HFFc6 (cell line): ENCODE measurements around the gene DLK1. TPM values are rescaled to one million over a fixed set of nuclear protein-coding genes. Genes with fewer than 3 reads are reported as not detected.

Experiments used
- DNase-seq: peaks from one replicate; pipeline ENCODE4 v3.0.0-alpha.2; 2018
- H3K27ac Mint-ChIP-seq: 2 replicates; pipeline ENCODE4 v1.8.0; 2020; ENCODE audit warnings: mild to moderate bottlenecking, mixed read lengths
- H3K27me3 Mint-ChIP-seq: 2 replicates; pipeline ENCODE4 v1.8.0; 2021; ENCODE audit warnings: mild to moderate bottlenecking, moderate library complexity, mixed read lengths; ENCODE audit not compliant: insufficient read depth
- H3K36me3 Mint-ChIP-seq: 2 replicates; pipeline ENCODE4 v1.8.0; 2021; ENCODE audit warnings: low read depth, mixed read lengths
- H3K4me1 Mint-ChIP-seq: 2 replicates; pipeline ENCODE4 v1.8.0; 2020; ENCODE audit warnings: low read depth, mixed read lengths
- H3K4me3 Mint-ChIP-seq: 2 replicates; pipeline ENCODE4 v1.8.0; 2020; ENCODE audit warnings: mild to moderate bottlenecking, moderate library complexity, mixed read lengths
- H3K9me3 Mint-ChIP-seq: 2 replicates; pipeline ENCODE4 v1.8.0; 2020; ENCODE audit warnings: mild to moderate bottlenecking, mixed read lengths
- CTCF ChIP-seq: fragments of 200-600 bp; sonication (generic); IDR thresholded peaks from 2 replicates; pipeline ENCODE4 v1.5.0; 2021; ENCODE audit warnings: antibody characterized with exemption, mild to moderate bottlenecking
- total RNA-seq, 6 experiments: library from RNA; stranded (reverse); fragmentation: NEBNext Ultra II Directional; extraction: Animal tissue kit (Norgen Biotek cat#: 25700); gene quantifications; 2 replicates in 1 of 6; 3 replicates in 5 of 6; pipeline ENCODE4 v1.2.3, GENCODE V29; 2021

The DLK1 gene
- total RNA-seq, 6 experiments from 2014 or later: not detected

DNA sequence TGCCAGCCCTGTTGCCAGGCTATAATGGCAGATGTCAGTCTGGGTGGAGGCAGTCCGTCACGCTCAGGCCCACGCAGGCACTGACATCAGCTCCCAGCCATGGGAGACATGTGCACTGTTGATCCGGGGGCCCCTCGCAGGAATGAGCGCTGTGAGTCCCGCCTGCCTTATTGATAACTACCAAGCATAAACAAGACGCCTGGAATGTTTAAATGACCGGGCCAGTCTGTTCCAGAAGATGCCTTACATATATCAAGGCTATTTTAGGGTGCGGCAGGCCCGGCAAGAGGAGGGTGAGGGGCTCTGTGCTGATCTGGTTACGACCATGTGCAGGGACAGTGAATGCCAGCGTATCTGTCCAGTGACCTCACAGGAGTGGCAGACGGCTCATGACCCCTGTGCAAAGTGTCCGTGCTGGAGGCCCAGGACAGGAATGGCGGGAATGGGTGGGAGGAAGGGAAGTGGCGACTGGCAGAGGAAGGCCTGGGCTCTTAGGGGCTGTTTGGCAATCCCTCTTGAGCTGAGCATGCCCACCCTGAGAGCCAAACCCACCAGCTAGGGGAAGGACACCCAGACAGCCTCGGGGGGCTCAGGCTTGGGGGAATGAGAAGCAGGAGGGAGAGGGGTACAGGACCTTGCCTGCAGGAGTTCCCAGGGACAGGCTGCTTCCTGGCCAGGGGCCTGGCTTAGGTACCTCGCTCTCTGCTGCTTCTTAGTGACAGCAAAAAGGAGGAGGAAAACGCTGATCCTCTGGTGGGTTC is 49.3 kb downstream of the DLK1 start:
- DNase-seq: no peak
- Mint-ChIP-seq H3K9me3 (peaks cover 7% of the 10 kb centered on the region), H3K4me3 (no peak overlapping the region), H3K36me3 (no peaks in the 10 kb centered on the region; the same call in 1 of the 2 replicates), H3K27me3 (peaks cover 54% of the 10 kb centered on the region), H3K27ac (no peak overlapping the region), H3K4me1 (no peaks in the 10 kb centered on the region; the same call in 1 of the 2 replicates)
- TF ChIP-seq CTCF: no peak

DNA sequence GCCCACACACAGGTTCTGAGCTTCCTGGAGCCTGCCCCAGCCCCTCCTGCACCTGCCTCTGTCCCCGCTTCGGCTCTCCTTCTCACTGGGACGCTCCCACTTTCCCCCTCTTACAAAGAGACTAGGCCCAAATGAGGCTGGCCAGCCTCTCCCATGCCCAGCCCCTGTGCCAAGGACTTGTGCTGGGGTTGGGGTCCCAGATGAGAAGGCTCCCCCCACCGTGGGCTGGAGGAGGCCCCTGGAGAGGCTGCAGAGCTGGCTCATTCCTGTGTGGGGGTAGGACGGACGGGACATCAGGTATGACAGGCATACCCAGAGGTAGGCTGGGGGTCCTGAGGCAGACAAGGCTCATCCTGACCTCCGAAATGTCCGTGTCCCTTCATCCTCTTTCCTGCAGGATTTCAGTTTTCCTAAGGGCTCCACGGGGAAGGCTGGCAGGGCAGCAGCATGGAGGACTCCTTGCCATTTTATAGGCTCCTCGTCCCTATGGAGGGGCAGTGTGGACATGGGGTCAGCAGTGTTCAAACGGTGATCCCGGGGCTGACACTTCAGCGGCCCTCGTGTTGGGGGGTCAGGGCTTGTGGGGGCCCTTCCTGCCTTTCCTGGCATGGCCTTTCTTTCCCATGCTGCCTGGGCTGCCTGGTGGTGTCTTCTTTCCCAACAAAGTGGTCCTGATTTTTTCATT is 50.1 kb downstream of the DLK1 start:
- no peak overlapping the region for H3K4me3 Mint-ChIP-seq
- H3K9me3 Mint-ChIP-seq: no peaks in the 10 kb centered on the region
- H3K27ac Mint-ChIP-seq: no peak overlapping the region
- no peak for DNase-seq
- H3K4me1 Mint-ChIP-seq: no peaks in the 10 kb centered on the region; the same call in 1 of the 2 replicates
- no peaks in the 10 kb centered on the region for H3K36me3 Mint-ChIP-seq
- H3K27me3 Mint-ChIP-seq: peaks cover 48% of the 10 kb centered on the region
- TF ChIP-seq CTCF: no peak

DNA sequence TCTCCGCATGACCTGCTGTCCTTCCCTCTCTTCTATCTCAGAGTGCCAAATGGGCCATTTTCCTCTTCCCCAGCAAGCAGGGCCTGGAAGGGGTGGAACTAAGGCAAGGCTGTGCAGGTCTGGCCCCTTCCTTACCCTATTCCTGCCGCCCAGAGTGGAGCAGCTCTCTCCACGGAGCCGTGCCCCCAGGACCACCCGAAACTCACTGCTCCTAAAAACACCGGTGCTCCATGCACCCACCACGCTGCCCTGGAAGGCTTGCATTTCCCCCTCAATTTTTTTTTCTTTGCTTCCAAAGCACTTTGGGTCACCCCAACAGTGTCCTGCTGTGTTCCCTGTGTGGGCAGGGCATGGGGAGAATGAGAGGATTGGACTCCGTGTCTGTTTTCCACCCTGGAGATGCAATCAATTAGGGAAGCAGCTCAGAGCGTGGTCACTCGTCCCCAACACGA is 50.7 kb downstream of the DLK1 start:
- no peak for TF ChIP-seq CTCF
- no peaks in the 10 kb centered on the region for H3K9me3 Mint-ChIP-seq
- H3K4me1 Mint-ChIP-seq: no peaks in the 10 kb centered on the region; the same call in 1 of the 2 replicates
- peaks cover 50% of the 10 kb centered on the region for H3K27me3 Mint-ChIP-seq
- H3K4me3 Mint-ChIP-seq: no peak overlapping the region
- DNase-seq: no peak
- no peaks in the 10 kb centered on the region for H3K36me3 Mint-ChIP-seq
- no peak overlapping the region for H3K27ac Mint-ChIP-seq

DNA sequence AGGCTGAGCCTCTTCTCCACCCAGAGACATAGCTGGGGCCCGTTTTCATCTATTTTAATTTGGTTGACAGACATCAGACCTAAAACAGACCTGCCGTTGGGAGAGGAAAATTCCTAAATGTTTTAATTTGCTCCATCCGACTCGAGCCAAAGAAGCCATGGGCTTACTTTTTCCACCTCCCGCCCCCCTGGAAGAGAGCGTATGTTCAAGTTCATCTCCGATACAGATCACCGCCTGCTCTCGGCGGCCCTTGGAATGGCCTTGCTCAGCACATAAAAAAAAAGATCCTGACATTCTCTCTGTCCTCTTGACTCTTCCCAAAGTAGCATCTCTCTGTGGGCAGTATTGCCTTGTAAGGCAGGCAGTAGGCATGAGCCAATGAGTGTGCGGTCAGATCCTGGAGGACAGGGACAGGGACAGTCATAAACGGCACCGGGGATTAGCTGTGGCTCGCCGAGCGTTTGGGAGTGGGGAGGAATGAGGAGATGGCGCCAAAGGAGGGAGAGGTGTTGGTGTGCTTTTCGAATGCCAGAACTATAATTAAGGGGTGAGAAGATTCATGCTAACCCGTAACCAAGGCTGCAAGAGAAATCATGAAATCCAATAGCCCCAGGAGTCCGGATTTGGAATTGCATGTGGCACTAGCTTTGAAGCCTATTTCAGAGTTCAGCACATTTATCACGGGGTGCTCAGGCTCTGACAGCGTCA is 51.3 kb downstream of the DLK1 start:
- Mint-ChIP-seq H3K4me1 (no peaks in the 10 kb centered on the region; the same call in 1 of the 2 replicates), H3K36me3 (no peaks in the 10 kb centered on the region), H3K9me3 (no peaks in the 10 kb centered on the region), H3K27ac (no peak overlapping the region), H3K4me3 (no peak overlapping the region), H3K27me3 (peaks cover 52% of the 10 kb centered on the region)
- no peak for DNase-seq
- no peak for TF ChIP-seq CTCF

- Mint-ChIP-seq H3K4me3 (no peak overlapping the region), H3K36me3 (no peaks in the 10 kb centered on the region), H3K27me3 (peaks cover 57% of the 10 kb centered on the region), H3K4me1 (no peaks in the 10 kb centered on the region; the same call in 1 of the 2 replicates), H3K9me3 (no peaks in the 10 kb centered on the region), H3K27ac (no peak overlapping the region)
- TF ChIP-seq CTCF: no peak
- no peak for DNase-seq
Observed at GRCh38 chr14:100778526-100778882, 51.8 kb downstream of the DLK1 start.
